Spleen (tissue), 11 donors: ENCODE results near the gene ATF3. TPM values are rescaled to one million over a fixed set of nuclear protein-coding genes. Genes with fewer than 3 reads are reported as not detected.

Experiments
- DNase-seq: peaks from one replicate; pipeline ENCODE4 v3.0.0-alpha.2; 2020
- H3K27ac ChIP-seq, 8 donors: fragments of 200-600 bp; sonication (generic) in 7 of 8; 1 replicate in 4 of 8; 2 replicates in 4 of 8; pipeline versions ENCODE4 v1.5.0 to v1.8.0; 2016 to 2021; ENCODE audit warnings: inconsistent platforms in 4 of 8, mild to moderate bottlenecking in 4 of 8, moderate library complexity in 1 of 8
- H3K27me3 ChIP-seq, 7 donors: fragments of 200-600 bp; sonication (generic) in 6 of 7; replicated peaks in 1 of 7; 1 replicate in 4 of 7; 2 replicates in 3 of 7; pipeline versions ENCODE4 v1.5.0 to v1.8.0; 2016 to 2021; ENCODE audit warnings: inconsistent platforms in 3 of 7, mild to moderate bottlenecking in 1 of 7
- H3K36me3 ChIP-seq, 6 donors: fragments of 200-600 bp; sonication (generic) in 5 of 6; 1 replicate in 4 of 6; 2 replicates in 2 of 6; pipeline versions ENCODE4 v1.5.0 to v1.8.0; 2016 to 2021; ENCODE audit warnings: inconsistent platforms in 2 of 6
- H3K4me1 ChIP-seq, 6 donors: fragments of 200-600 bp; sonication (generic) in 5 of 6; 1 replicate in 3 of 6; 2 replicates in 3 of 6; pipeline versions ENCODE4 v1.5.0 to v1.8.0; 2016 to 2021; ENCODE audit warnings: inconsistent platforms in 3 of 6
- H3K4me3 ChIP-seq, 8 donors: fragments of 200-600 bp; sonication (generic) in 7 of 8; 1 replicate in 4 of 8; 2 replicates in 4 of 8; pipeline versions ENCODE4 v1.5.0 to v1.8.0; 2016 to 2021; ENCODE audit warnings: inconsistent platforms in 4 of 8, mild to moderate bottlenecking in 4 of 8, moderate library complexity in 2 of 8
- H3K9me3 ChIP-seq, 8 donors: fragments of 200-600 bp; sonication (generic) in 7 of 8; 1 replicate in 4 of 8; 2 replicates in 4 of 8; pipeline versions ENCODE4 v1.5.0 to v1.8.0; 2016 to 2021; ENCODE audit warnings: inconsistent platforms in 4 of 8
- CTCF ChIP-seq, 11 experiments: fragments of 200-600 bp in 7 of 11; fragments of 450-650 bp in 4 of 11; sonication (generic) in 4 of 11; IDR thresholded peaks in 8 of 11; conservative IDR thresholded peaks in 3 of 11; 1 replicate in 7 of 11; 2 replicates in 4 of 11; pipeline versions ENCODE4 v1.4.0 to v1.8.0; 2016 to 2021; ENCODE audit warnings: antibody characterized with exemption in 11 of 11, inconsistent platforms in 4 of 11, mild to moderate bottlenecking in 1 of 11
- POLR2A ChIP-seq, 3 donors: fragments of 450-650 bp; IDR thresholded peaks; one replicate each; pipeline ENCODE4 v1.5.1; 2017; ENCODE audit warnings: antibody characterized with exemption in 3 of 3, mild to moderate bottlenecking in 1 of 3
- POLR2AphosphoS5 ChIP-seq, 3 donors: sonication (generic); formaldehyde crosslinking; IDR thresholded peaks; one replicate each; pipeline ENCODE4 v1.5.1; 2017; ENCODE audit warnings: antibody characterized with exemption in 3 of 3
- WGBS, 5 donors: extraction: QIAGEN DNeasy Blood & Tissue Kit in 3 of 5; methylation state at CpG; one replicate each; pipeline versions ENCODE4 v1.1.5 to v1.1.7; 2013 to 2018; 5-methylcytosine and 5-hydroxymethylcytosine counted together
- intact Hi-C: fragments of 100-400 bp; cut with DNase I; formaldehyde crosslinking; loops from one replicate; pipeline ENCODE4 v1.15.0; 2023; ENCODE audit warnings: low total_unique reads
- polyA plus RNA-seq, 3 donors: library from polyadenylated mRNA; stranded (reverse); fragments of 200-250 nt; gene quantifications; one replicate each; pipeline ENCODE4 v1.2.1, GENCODE V29; 2013
- total RNA-seq, 7 donors: library from RNA; depleted of rRNA in 3 of 7; stranded (reverse); fragments of >200 nt in 3 of 7; fragmentation: NEBNext Ultra II Directional in 4 of 7; extraction: Animal tissue kit (Norgen Biotek cat#: 25700) in 4 of 7; gene quantifications; one replicate each; pipeline versions ENCODE4 v1.1.0 to v1.2.1, GENCODE V29; 2016 to 2021
- donor health status: healthy with polysubstance abuse.
- donor health status: DM: no; HTN: no; CAD: no; lungs with moderate emphysema.
- donor health status: DM: no; HTN: no; CAD: no.
- donor health status: Bipolar disorder and iron deficiency.
- donor health status: healthy.
- donor health status: DM: no; HTN: no; CAD: no.
- donor health status: DM: yes; HTN: yes; CAD: no.

ATF3 gene
- total and polyA plus RNA-seq, 10 donors = 1.4 to 31.8 (median 7.4) TPM

GRCh38 chr1:212646588-212646987 lies 38.0 kb downstream of the ATF3 start:
- no peak for TF ChIP-seq POLR2A (IDR thresholded peaks at IDR 0.05)
- no peak for TF ChIP-seq CTCF (IDR thresholded peaks at IDR 0.05 in 8 of 11, conservative IDR thresholded peaks at IDR 0.05 in 3 of 11)
- no peak for TF ChIP-seq POLR2AphosphoS5 (IDR thresholded peaks at IDR 0.05)
- no peaks in the 10 kb centered on the region for H3K4me1 ChIP-seq
- 89 to 96% (median 94%) methylated on average over 17 to 19 of the region's 19 CpGs for WGBS, 5 donors
- no peaks in the 10 kb centered on the region for H3K27me3 ChIP-seq
- no peaks in the 10 kb centered on the region for H3K36me3 ChIP-seq
- no peak for DNase-seq
- intact Hi-C loops = no loop called here
- no peaks in the 10 kb centered on the region for H3K9me3 ChIP-seq
- H3K27ac ChIP-seq = no peak overlapping the region
- no peak overlapping the region for H3K4me3 ChIP-seq

- H3K36me3 ChIP-seq = no peaks in the 10 kb centered on the region
- TF ChIP-seq POLR2A (IDR thresholded peaks at IDR 0.05) (no peak), POLR2AphosphoS5 (IDR thresholded peaks at IDR 0.05) (no peak), CTCF (IDR thresholded peaks at IDR 0.05 in 8 of 11, conservative IDR thresholded peaks at IDR 0.05 in 3 of 11) (no peak)
- no peaks in the 10 kb centered on the region for H3K9me3 ChIP-seq
- intact Hi-C loops = no loop called here
- no peaks in the 10 kb centered on the region for H3K4me1 ChIP-seq
- 86 to 97% (median 90%) methylated on average over 8 to 11 of the region's 11 CpGs for WGBS, 5 donors
- DNase-seq = no peak
- H3K4me3 ChIP-seq = no peak overlapping the region
- no peaks in the 10 kb centered on the region for H3K27me3 ChIP-seq
- no peak overlapping the region for H3K27ac ChIP-seq
These were observed 38.4 kb downstream of the ATF3 start for GRCh38 chr1:212647004-212647403.

GRCh38 chr1:212648431-212648830 lies 39.9 kb downstream of the ATF3 start:
- no peaks in the 10 kb centered on the region for H3K36me3 ChIP-seq
- intact Hi-C loops = no loop called here
- H3K4me1 ChIP-seq = no peaks in the 10 kb centered on the region
- no peaks in the 10 kb centered on the region for H3K9me3 ChIP-seq
- H3K27me3 ChIP-seq = no peaks in the 10 kb centered on the region
- 79 to 92% (median 89%) methylated on average over 3 of the region's 3 CpGs for WGBS, 5 donors
- DNase-seq = no peak
- no peak overlapping the region for H3K4me3 ChIP-seq
- no peak overlapping the region for H3K27ac ChIP-seq
- no peak for TF ChIP-seq POLR2A (IDR thresholded peaks at IDR 0.05)
- no peak for TF ChIP-seq CTCF (IDR thresholded peaks at IDR 0.05 in 8 of 11, conservative IDR thresholded peaks at IDR 0.05 in 3 of 11)
- TF ChIP-seq POLR2AphosphoS5 (IDR thresholded peaks at IDR 0.05) = no peak

- intact Hi-C loops = no loop called here
These were observed 40.5 kb downstream of the ATF3 start for GRCh38 chr1:212649020-212649419.

More at GRCh38 chr1:212649020-212649419, 40.5 kb downstream of the ATF3 start:
- H3K9me3 ChIP-seq = no peaks in the 10 kb centered on the region
- no peak overlapping the region for H3K4me3 ChIP-seq
- H3K27me3 ChIP-seq = no peaks in the 10 kb centered on the region
- no peaks in the 10 kb centered on the region for H3K4me1 ChIP-seq
- no peaks in the 10 kb centered on the region for H3K36me3 ChIP-seq
- H3K27ac ChIP-seq = no peak overlapping the region
- WGBS, 5 donors = 73 to 92% (median 84%) methylated on average over 2 of the region's 2 CpGs
- no peak for DNase-seq
- TF ChIP-seq CTCF (IDR thresholded peaks at IDR 0.05 in 8 of 11, conservative IDR thresholded peaks at IDR 0.05 in 3 of 11) (no peak), POLR2AphosphoS5 (IDR thresholded peaks at IDR 0.05) (no peak), POLR2A (IDR thresholded peaks at IDR 0.05) (no peak)
